ENCODE measurements around the gene MOV10L1.

DNA sequence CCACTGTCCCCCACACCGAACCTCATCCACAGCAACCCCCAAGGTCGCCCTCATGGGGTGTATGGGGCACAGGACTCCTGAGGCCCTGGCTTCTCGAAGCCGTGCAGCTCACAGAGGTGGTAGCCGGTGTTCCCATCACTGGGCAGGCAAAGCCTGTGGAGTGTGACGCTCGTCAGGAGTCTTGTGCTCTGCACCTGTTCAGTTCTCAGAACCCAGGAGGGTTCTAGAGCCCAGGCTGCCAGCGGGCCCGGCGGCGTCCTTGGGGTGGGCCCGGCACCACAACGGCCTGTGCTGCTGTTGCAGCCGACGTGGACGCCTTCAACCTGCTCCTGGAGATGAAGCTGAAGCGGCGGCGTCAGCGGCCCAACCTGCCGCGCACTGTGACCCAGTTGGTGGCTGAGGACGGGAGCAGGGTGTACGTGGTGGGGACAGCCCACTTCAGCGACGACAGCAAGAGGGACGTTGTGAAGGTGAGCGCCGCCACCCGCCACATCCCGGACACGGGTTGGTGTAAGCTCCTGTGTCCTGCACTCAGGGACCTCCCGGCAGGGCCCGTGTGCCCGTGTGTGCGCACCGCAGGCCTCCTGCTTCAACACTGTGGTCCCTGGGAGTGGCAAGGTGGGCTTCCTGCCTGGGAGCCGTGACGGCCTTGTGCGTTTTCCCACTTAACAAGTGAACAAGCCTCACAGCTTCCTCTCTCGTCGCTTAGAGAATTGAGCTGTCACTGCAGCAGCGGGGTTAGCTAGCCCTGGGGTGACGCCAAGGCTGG, 104.4 kb downstream of the MOV10L1 start:
- TF ChIP-seq POLR2A (IDR thresholded peaks at IDR 0.05) (no peak), POLR2AphosphoS5 (IDR thresholded peaks at IDR 0.05) (no peak)
- TF ChIP-seq, protein P1, sequence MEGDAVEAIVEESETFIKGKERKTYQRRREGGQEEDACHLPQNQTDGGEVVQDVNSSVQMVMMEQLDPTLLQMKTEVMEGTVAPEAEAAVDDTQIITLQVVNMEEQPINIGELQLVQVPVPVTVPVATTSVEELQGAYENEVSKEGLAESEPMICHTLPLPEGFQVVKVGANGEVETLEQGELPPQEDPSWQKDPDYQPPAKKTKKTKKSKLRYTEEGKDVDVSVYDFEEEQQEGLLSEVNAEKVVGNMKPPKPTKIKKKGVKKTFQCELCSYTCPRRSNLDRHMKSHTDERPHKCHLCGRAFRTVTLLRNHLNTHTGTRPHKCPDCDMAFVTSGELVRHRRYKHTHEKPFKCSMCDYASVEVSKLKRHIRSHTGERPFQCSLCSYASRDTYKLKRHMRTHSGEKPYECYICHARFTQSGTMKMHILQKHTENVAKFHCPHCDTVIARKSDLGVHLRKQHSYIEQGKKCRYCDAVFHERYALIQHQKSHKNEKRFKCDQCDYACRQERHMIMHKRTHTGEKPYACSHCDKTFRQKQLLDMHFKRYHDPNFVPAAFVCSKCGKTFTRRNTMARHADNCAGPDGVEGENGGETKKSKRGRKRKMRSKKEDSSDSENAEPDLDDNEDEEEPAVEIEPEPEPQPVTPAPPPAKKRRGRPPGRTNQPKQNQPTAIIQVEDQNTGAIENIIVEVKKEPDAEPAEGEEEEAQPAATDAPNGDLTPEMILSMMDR (IDR thresholded peaks at IDR 0.05), result no peak
